Muscle of back (tissue), 11 donors: ENCODE results near the gene PDSS2. TPM values are rescaled to one million over a fixed set of nuclear protein-coding genes. Genes with fewer than 3 reads are reported as not detected.
"Not testable (repeated sequence)": the region's sequence is repeated elsewhere in the genome, so short reads cannot be mapped to it uniquely, and the experiment has no call there.

ENCODE experiments used
- DNase-seq, 3 donors: peaks; one replicate each; pipeline versions ENCODE4 v3.0.0 to v3.0.0-alpha.2; 2013
- polyA plus RNA-seq, 10 donors: library from polyadenylated mRNA; unstranded; fragments of 120-200 nt; gene quantifications; one replicate each; pipeline ENCODE4 v1.2.1, GENCODE V29; 2013; ENCODE audit not compliant: insufficient read length in 10 of 10

The PDSS2 gene
- polyA plus RNA-seq, 10 donors = 7.5 to 10.2 (median 8.4) TPM

GRCh38 chr6:107121266-107121665 lies 338.1 kb downstream of the PDSS2 start:
- no peak for DNase-seq

GRCh38 chr6:107120404-107120803 lies 339.0 kb downstream of the PDSS2 start:
- DNase-seq = no peak

- no peak for DNase-seq
Measured at GRCh38 chr6:107118976-107119375, 340.4 kb downstream of the PDSS2 start.

- DNase-seq = not testable (repeated sequence)
Measured at GRCh38 chr6:107118540-107118939, 340.8 kb downstream of the PDSS2 start.

- DNase-seq = no peak
Measured at GRCh38 chr6:107116931-107117330, 342.4 kb downstream of the PDSS2 start.

- DNase-seq = peak in 2 of 3 donors; percentile 22 to 51
Measured at GRCh38 chr6:107116328-107116892, 343.0 kb downstream of the PDSS2 start.

GRCh38 chr6:107115695-107116327 lies 343.6 kb downstream of the PDSS2 start:
- DNase-seq = peak in 2 of 3 donors; percentile 41 to 77

- DNase-seq = peak in 2 of 3 donors; percentile 40 to 65
Measured at GRCh38 chr6:107114926-107115694, 344.3 kb downstream of the PDSS2 start, which contains the start of gene BEND3. BEND3 (minus strand) TSS chr6:107115515; CDS start chr6:107099285, 16,230 bp downstream.

- peak; percentile 84 to 94 (median 90) for DNase-seq
Measured at GRCh38 chr6:107114213-107114925, 345.0 kb downstream of the PDSS2 start.

- no peak for DNase-seq
Measured at GRCh38 chr6:107110200-107110599, 349.2 kb downstream of the PDSS2 start.

- no peak for DNase-seq
Measured at GRCh38 chr6:107108201-107108890, 351.0 kb downstream of the PDSS2 start.

GRCh38 chr6:107107791-107108190 lies 351.6 kb downstream of the PDSS2 start:
- no peak for DNase-seq

- DNase-seq = no peak
Measured at GRCh38 chr6:107106165-107106564, 353.2 kb downstream of the PDSS2 start.

GRCh38 chr6:107105511-107106116 lies 353.8 kb downstream of the PDSS2 start:
- DNase-seq = no peak

GRCh38 chr6:107103082-107103481 lies 356.3 kb downstream of the PDSS2 start:
- DNase-seq = no peak

Other genes with a start within 250 kb of the PDSS2 start
- gene SOBP, start 30.6 kb upstream of the PDSS2 start, polyA plus RNA-seq = 10 to 100 TPM; 12.7 to 19.1 (median 15.4) TPM